NCI-H82 treated with DMSO at 0.1 percent for 48 hours (cell line): ENCODE results near the gene RER1.

Experiments
- DNase-seq: peaks from one replicate; lab custom pipeline; 2025; ENCODE audit not compliant: unreplicated experiment; lab: John Stamatoyannopoulos, UW

Gene RER1

GRCh38 chr1:2353551-2354438, 37.8 kb upstream of the RER1 start:
- peak; percentile 53 for DNase-seq

DNA sequence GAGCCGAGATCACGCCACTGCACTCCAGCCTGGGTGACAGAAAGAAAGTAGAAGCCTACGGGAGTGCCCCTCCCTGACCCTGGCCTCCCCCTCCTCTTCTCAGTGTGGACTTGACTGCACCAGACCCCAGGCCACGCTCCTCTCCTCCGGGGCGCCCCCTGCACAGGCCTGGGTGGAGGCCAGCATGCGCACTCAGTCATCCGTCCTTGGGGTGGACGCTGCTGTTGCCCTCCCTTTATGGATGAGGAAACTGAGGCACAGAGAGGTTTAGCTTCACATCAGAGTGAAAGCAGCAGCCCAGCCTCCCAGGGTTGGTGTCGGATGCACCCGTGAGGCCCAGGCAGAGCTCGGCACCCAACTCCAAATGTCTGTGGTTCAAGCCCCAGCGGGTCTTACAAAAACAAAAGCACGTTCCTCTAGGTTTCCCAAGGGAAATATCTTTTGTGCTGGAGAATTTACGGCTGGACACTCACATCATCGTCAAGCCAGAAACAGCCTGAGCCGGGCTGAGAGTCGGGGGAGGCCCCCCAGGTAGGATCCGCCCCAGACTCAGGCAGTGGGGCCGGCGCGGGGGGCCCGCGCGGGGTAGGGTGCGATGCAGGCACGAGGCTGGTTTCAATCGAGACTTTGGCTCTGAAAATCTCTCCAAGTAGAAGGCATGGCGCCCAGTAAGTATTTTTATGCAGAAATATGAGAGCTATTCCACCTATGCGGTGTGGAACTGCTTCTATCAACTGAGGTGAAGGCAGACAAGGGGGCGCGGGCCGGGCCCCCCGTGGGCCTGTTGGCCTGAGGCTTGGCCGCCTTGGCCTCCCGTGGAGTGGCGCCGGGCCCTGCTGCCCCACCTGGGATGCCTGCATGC, 36.9 kb upstream of the RER1 start:
- DNase-seq, result no peak

- no peak for DNase-seq
Observed at GRCh38 chr1:2355373-2356261, 36.0 kb upstream of the RER1 start.

DNA sequence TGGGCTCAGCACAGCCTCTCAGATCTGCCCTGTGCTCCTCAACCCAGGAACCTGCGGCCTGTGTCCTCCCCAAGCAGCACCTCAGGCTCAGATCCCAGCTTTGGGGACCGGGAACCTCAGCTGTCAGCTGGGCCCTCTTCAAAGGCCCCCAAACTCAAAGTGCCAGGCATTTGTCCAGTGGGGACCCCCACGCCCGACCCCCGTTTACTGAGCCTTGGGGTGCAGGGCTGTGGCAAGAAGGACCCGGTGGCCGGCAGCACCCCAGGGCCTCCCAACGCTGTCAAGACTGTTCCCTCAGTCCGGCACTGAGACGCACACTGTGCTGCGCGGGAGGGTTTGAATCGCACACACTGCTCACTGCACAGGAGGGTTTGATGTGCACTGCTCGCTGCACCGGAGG, 35.2 kb upstream of the RER1 start:
- DNase-seq, result no peak

GRCh38 chr1:2356911-2357845, 34.5 kb upstream of the RER1 start:
- DNase-seq, result no peak

DNA sequence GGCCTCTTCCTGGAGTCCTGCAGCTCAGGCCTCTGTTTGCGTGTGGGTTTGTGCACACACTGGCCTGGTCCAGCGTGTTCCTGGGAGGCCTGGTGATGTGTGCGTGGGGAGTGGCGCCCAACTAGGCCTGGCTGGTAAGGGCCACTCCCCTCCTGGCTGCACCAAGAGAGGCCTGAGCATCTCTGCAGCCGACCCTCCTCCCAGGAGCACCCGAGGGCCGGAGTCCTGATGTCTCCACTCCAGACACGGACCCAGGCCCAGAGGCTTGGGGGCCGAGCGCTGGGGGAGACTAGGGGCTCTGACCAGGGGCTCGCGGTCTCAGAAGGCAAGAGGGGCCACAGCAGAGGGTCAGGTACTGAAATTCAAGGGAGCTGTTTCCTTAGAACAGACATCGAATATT, 33.6 kb upstream of the RER1 start:
- no peak for DNase-seq

DNA sequence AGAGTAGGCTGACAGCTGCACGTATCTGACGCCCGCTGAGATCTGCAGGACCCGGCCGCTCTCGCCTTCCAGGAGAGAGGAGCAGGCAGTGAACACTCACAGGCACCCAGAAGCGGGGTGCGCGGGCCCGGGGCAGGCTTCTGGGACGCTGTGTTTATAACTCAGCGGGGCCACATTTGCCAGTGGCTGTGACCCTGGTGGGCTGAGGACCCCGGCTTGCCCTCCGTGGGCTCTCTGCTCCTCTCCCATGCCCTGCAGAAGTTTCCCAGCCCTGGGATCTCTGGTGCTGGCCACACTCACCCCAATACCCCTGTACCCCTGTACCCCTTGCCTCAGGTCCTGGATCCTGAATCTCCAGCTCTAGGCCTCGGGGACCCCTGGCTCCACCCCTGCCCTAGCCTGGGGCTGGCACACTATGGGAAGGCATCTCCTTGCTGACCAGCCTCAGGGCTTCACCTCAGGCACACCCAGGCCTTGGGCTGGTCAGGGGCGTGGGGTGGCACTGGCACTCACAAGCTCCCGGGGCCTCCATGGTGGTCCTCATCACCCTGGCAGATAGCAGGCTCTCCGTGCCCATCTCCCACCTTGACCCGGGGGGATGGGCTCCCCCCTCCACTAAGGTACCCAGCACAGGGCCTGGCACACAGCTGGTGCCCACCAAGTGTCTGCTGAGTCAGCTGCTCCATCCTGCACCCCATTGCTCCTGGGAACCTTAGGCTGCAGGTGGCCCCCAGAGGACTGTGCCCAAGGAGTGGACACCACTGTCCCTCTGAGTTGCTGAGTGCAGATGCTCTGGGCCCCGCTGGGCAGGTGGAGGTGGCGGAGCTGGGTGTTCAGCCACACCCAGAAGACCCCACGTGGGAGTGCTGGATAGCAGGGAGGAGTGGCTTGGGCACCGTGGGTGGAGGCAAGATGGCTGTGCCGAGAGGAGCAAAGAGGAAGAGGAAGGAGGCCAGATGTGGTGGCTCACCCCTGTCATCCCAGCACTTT, 32.7 kb upstream of the RER1 start:
- no peak for DNase-seq

DNA sequence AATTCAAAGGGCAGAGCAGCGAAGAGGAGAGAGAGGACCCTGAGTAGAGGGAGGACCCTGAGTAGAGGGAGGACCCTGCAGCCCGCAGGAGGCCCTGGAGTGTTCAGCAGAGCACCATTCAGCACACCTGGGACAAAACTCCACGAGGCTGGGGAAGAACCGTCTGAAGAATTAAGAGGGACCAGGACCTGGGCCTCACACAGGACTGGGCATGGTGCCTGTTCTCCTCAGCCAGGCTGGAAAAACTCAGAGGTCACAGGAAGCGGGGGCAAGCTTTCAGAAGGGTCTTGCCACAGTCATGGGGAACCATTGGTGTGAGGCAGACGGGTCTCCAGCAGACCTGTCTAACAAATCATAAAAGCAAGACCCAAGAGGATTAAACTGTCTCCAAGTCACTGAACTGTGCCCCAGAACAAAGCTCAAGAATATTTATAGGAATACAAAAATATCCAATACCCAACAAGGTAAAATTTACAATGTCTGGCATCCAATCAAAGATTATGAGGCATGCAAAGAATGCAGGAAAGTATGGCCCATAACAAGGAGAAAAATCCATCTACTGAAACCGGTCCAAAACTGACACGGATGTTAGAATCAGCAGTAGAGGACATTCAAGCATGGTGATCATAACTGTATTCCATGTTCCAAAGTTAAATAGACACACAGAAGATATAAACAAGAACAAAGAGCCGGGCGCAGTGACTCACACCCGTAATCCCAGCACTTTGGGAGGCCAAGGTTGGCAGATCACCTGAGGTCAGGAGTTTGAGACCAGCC, 30.9 kb upstream of the RER1 start:
- no peak for DNase-seq

DNA sequence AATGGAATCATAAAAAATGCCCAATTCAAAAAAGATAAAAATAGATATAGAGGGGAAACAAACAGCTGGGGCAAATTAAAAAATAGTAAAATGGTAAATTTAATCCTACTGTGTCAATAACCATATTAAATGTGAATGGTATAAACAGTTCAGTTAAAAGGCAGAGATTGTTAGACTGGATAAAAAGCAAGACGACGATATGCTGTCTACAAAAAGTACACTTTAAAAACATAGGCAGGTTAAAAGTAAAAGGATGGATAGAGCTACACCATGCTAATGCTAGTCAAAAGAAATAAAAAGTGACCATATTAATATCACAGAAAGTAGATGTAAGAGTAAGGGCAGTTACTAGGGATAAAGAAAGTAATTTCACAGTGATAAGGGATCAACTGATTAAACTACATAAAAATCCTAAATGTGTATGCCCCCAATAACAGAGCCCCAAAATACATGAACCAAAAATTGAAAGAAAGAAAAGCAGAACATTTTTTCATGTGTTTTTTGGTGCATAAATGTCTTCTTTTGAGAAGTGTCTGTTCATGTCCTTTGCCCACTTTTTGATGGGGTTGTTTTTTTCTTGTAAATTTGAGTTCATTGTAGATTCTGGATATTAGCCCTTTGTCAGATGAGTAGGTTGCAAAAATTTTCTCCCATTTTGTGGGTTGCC, 27.7 kb upstream of the RER1 start:
- DNase-seq, result no peak

- no peak for DNase-seq
Observed at GRCh38 chr1:2368053-2368744, 23.4 kb upstream of the RER1 start.

- no peak for DNase-seq
Observed at GRCh38 chr1:2372551-2373490, 18.8 kb upstream of the RER1 start.

DNA sequence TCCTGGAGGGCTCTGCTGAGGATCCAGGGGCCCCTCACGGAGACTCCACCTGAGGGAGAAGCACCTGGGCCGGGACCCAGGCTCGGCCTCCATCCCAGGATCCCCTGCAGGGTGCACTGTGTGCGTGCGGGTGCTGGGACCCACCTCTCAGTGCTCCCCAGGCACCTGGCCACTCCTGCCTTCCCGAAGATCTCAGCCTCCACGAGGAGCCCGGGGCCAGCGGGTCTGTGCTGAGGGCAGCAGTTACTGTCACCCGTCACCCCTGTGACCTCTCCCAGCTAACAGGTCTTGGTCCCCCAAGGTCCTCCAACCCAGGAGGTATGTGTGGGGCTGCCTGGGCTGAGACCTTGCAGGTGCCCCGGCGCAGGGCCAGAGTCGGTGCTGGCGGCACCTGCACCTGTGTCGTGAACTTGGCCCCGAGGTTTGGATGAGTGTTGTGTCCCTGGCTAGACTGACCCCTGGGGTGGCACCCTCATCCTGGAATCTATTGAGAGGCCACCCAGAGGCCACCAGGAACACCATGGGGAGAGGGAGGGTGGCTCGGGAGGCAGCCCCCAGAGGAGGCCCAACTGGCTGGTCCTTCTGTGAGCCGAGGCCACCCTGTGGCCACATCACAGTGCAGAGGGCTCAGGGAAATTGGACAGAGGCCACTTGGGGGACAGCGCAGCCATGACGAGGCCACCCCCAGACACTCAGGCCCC, 17.9 kb upstream of the RER1 start:
- DNase-seq, result no peak

DNA sequence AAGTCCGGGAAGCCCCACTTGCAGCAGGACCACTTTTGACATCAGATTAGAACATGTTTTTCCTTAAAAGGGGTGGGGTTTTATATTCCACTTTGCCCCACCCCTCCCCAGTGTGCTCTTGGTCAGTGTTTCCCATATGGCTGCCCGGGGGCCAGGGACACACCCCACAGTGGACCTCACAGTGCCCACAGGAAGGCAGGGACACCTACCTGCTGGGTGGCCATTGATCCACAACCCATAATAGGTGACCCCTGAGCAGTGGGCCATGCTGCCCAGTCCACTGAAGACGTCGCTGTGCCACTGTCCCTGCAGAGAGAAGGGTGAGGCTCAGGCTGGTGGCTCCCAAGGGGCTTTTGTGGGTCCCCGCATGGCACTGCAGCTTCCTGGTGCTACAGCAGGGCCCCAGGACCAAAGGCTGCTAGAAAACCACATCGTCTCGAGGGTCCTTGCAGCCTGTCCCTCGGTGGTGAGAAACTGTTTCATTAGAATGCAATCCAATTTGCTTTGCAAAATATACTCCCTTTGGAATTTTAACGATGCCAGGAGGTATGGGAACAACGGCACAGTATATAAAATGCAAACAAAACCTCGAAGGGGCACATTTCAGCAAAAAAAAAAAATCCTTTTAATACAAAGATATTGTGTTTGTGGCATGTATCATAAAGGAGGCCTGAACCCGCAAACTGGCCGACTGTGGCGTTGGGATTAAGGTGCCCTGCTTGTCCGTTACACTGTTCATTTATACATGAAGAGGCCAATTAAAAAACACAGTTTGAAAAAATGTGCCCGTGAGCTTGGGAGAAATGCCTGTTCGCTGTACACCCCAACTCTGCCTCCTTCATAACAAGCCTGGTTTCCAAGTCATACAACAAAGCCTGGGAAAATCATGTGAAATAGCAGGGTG, 17.1 kb upstream of the RER1 start:
- no peak for DNase-seq

- DNase-seq, result no peak
Observed at GRCh38 chr1:2375246-2375922, 16.3 kb upstream of the RER1 start.
